ENCODE results near the gene DICER1. TPM values are rescaled to one million over a fixed set of nuclear protein-coding genes. Genes with fewer than 3 reads are reported as not detected.

The DICER1 gene
- total RNA-seq, 1 experiment from 2014 or later, result 57.1 TPM

GRCh38 chr14:95071649-95072280 lies 85.6 kb downstream of the DICER1 start:
- BruUV-seq (replicated peaks), result no TSS peak

DNA sequence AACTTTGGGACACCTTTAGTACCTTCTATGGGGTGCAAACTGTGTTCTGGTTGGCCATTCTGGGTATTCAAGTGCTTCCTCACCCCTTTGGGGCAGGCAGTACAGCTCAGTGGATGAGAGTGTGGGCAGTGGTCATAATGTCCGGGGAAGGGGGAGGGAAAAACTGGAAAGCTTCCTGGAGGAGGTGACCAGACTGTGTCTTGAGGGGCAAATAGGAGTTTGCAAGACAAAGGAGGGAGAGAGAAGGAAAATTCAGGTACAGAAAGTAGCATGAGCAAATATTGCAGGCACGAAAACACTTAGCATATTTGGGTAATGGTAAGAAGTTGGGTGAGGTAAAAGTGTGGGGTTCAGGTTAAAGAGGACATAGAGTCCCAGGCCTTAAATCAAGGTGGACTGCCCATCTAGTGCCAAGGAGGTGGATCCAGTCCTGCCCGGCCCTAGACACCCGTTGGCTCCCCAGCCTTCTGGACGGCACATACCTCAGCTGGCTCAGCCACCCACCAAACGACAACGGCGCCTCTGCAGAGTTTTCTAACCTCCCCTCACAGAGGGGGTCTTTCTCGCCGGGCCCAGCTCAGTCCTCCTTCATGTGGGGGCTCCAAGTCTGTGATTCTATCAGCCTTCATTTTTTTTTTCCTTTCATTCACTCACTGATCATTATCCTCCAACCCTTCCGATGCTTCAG lies 86.4 kb downstream of the DICER1 start:
- Histone ChIP-seq H3K4me3 (ENCODE audit: low read depth, low read length, poor library complexity, severe bottlenecking) (no peak overlapping the region), H3K9me3 (ENCODE audit: low read depth, low read length, poor library complexity, severe bottlenecking) (no peaks in the 10 kb centered on the region), H3K36me3 (ENCODE audit: insufficient read depth, low read length, poor library complexity, severe bottlenecking) (no peaks in the 10 kb centered on the region), H3K27me3 (replicated peaks; ENCODE audit: insufficient read depth, low read depth, low read length, poor library complexity) (no peaks in the 10 kb centered on the region), H3K27ac (ENCODE audit: low read depth, low read length, poor library complexity, severe bottlenecking) (no peak overlapping the region), H3K4me1 (ENCODE audit: insufficient read depth, low read length, poor library complexity, severe bottlenecking) (no peaks in the 10 kb centered on the region)
- TF ChIP-seq, protein P1, sequence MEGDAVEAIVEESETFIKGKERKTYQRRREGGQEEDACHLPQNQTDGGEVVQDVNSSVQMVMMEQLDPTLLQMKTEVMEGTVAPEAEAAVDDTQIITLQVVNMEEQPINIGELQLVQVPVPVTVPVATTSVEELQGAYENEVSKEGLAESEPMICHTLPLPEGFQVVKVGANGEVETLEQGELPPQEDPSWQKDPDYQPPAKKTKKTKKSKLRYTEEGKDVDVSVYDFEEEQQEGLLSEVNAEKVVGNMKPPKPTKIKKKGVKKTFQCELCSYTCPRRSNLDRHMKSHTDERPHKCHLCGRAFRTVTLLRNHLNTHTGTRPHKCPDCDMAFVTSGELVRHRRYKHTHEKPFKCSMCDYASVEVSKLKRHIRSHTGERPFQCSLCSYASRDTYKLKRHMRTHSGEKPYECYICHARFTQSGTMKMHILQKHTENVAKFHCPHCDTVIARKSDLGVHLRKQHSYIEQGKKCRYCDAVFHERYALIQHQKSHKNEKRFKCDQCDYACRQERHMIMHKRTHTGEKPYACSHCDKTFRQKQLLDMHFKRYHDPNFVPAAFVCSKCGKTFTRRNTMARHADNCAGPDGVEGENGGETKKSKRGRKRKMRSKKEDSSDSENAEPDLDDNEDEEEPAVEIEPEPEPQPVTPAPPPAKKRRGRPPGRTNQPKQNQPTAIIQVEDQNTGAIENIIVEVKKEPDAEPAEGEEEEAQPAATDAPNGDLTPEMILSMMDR (conservative IDR thresholded peaks at IDR 0.05; ENCODE audit: low read depth, low read length), result no peak
- TF ChIP-seq EZH2 (IDR thresholded peaks at IDR 0.05; ENCODE audit: borderline replicate concordance, low read depth, low read length, poor library complexity, severe bottlenecking), result no peak
- BruUV-seq (replicated peaks), result no TSS peak
- no peak for DNase-seq (ENCODE audit: low spot score)
- intact Hi-C loops (cut with micrococcal nuclease; ENCODE audit: unreplicated experiment), result no loop called here
- ChIA-PET CTCF (no interaction called here), POLR2A (ENCODE audit: low non-redundant PET) (no interaction called here)

More at GRCh38 chr14:95071649-95072280, 85.6 kb downstream of the DICER1 start:
- no peaks in the 10 kb centered on the region for H3K4me1 ChIP-seq (ENCODE audit: insufficient read depth, low read length, poor library complexity, severe bottlenecking)
- H3K27ac ChIP-seq (ENCODE audit: low read depth, low read length, poor library complexity, severe bottlenecking), result no peak overlapping the region
- ChIA-PET CTCF (no interaction called here), POLR2A (ENCODE audit: low non-redundant PET) (no interaction called here)
- no peaks in the 10 kb centered on the region for H3K27me3 ChIP-seq (replicated peaks; ENCODE audit: insufficient read depth, low read depth, low read length, poor library complexity)
- no peaks in the 10 kb centered on the region for H3K9me3 ChIP-seq (ENCODE audit: low read depth, low read length, poor library complexity, severe bottlenecking)
- no peak for TF ChIP-seq EZH2 (IDR thresholded peaks at IDR 0.05; ENCODE audit: borderline replicate concordance, low read depth, low read length, poor library complexity, severe bottlenecking)
- TF ChIP-seq, protein P1 (conservative IDR thresholded peaks at IDR 0.05; ENCODE audit: low read depth, low read length), result no peak
- H3K36me3 ChIP-seq (ENCODE audit: insufficient read depth, low read length, poor library complexity, severe bottlenecking), result no peaks in the 10 kb centered on the region
- DNase-seq (ENCODE audit: low spot score), result no peak
- intact Hi-C loops (cut with micrococcal nuclease; ENCODE audit: unreplicated experiment), result no loop called here
- H3K4me3 ChIP-seq (ENCODE audit: low read depth, low read length, poor library complexity, severe bottlenecking), result no peak overlapping the region

DNA sequence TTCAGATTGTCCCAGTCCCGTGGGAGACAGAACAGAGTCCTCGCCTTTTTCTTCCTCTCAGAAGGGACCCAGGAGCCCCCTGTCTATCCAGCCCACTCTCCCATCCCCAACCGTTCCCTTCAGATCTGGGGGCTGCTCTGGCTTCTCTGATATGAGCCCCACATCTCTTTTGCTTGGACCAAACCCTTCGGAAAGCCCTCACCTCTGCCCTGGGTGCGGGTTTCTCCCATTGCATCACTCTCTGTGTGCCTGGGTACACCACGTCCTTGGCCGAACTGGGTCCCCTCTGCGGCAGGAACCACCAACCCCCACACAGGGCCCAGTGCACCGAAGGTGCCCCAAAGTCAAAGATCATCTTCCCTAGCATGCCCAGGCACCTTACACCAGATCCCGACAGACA lies 87.8 kb downstream of the DICER1 start:
- ChIA-PET CTCF (no interaction called here), POLR2A (ENCODE audit: low non-redundant PET) (no interaction called here)
- Histone ChIP-seq H3K36me3 (ENCODE audit: insufficient read depth, low read length, poor library complexity, severe bottlenecking) (no peaks in the 10 kb centered on the region), H3K9me3 (ENCODE audit: low read depth, low read length, poor library complexity, severe bottlenecking) (no peaks in the 10 kb centered on the region), H3K27me3 (replicated peaks; ENCODE audit: insufficient read depth, low read depth, low read length, poor library complexity) (no peaks in the 10 kb centered on the region), H3K27ac (ENCODE audit: low read depth, low read length, poor library complexity, severe bottlenecking) (no peak overlapping the region), H3K4me3 (ENCODE audit: low read depth, low read length, poor library complexity, severe bottlenecking) (no peak overlapping the region), H3K4me1 (ENCODE audit: insufficient read depth, low read length, poor library complexity, severe bottlenecking) (no peaks in the 10 kb centered on the region)
- no TSS peak for BruUV-seq (replicated peaks)
- intact Hi-C loops (cut with micrococcal nuclease; ENCODE audit: unreplicated experiment), result no loop called here
- TF ChIP-seq, protein P1 (conservative IDR thresholded peaks at IDR 0.05; ENCODE audit: low read depth, low read length), result no peak
- no peak for TF ChIP-seq EZH2 (IDR thresholded peaks at IDR 0.05; ENCODE audit: borderline replicate concordance, low read depth, low read length, poor library complexity, severe bottlenecking)
- no peak for DNase-seq (ENCODE audit: low spot score)
